Erythroblast (primary cell): ENCODE results near the gene TXNDC2.

Source experiments
- GATA1 ChIP-seq: IDR thresholded peaks from 2 replicates; pipeline ENCODE4 v1.6.1; 2011; ENCODE audit warnings: low read depth, mild to moderate bottlenecking, control low read depth, low read length, moderate library complexity
- POLR2A ChIP-seq: IDR thresholded peaks from 2 replicates; pipeline ENCODE4 v1.6.1; 2011; ENCODE audit warnings: mild to moderate bottlenecking, low read length

DNA sequence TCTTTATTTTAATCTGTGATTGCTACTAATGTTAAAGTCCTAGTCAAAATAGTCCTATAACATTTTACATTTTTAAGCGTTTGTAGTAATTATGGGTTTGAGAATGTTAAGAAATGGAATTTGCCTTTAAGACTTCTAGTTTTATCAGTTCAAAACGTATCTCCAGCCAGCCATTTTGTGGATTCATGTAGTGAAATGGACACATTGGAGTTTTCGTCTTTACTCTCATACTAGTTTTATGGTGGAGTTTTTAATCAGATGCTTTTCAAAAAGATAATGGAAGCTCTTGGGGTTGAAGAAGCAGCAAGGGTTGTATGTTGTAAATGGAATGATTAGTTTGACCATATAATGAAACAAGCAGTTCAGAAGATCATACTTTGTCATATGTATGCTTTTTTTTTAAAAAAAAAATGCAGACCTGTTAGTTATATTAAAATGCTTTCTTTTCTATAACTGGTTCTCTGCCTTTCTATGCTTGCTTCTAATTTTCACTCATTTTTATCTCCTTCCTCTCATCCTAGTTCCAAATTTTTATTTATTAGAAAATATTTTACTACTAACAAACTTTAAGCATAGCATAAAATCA is 44.6 kb downstream of the TXNDC2 start:
- TF ChIP-seq GATA1 (no peak), POLR2A (no peak)
